Amniotic epithelial cell (primary cell): ENCODE measurements around the gene SPSB4.
"Not testable (repeated sequence)": the region's sequence is repeated elsewhere in the genome, so short reads cannot be mapped to it uniquely, and the experiment has no call there.

Experiments
- DNase-seq: peaks from one replicate; pipeline ENCODE4 v3.0.0-alpha.2; 2010; ENCODE audit warnings: low read depth

Gene SPSB4

GRCh38 chr3:141050576-141051442 lies at the start of gene SPSB4:
SPSB4 (plus strand) TSS chr3:141051347; CDS start chr3:141066105, 14,758 bp downstream.
- DNase-seq = no peak

- DNase-seq = no peak
Measured at GRCh38 chr3:141006344-141006743, 44.8 kb upstream of the SPSB4 start.

- no peak for DNase-seq
Measured at GRCh38 chr3:141009496-141009895, 41.7 kb upstream of the SPSB4 start.

GRCh38 chr3:141011232-141011996 lies 39.7 kb upstream of the SPSB4 start:
- DNase-seq = peak; percentile 40

- DNase-seq = no peak
Measured at GRCh38 chr3:141011997-141012262, 39.2 kb upstream of the SPSB4 start.

GRCh38 chr3:141012571-141012970 lies 38.6 kb upstream of the SPSB4 start:
- no peak for DNase-seq

GRCh38 chr3:141015481-141015880 lies 35.7 kb upstream of the SPSB4 start:
- DNase-seq = peak; percentile 2

GRCh38 chr3:141017366-141018322 lies 33.5 kb upstream of the SPSB4 start:
- DNase-seq = not testable (repeated sequence)

- DNase-seq = no peak
Measured at GRCh38 chr3:141019244-141019643, 31.9 kb upstream of the SPSB4 start.

- DNase-seq = peak; percentile 32
Measured at GRCh38 chr3:141020143-141020830, 30.9 kb upstream of the SPSB4 start.

- peak; percentile 42 for DNase-seq
Measured at GRCh38 chr3:141021261-141021660, 29.9 kb upstream of the SPSB4 start.

- DNase-seq = no peak
Measured at GRCh38 chr3:141030296-141030695, 20.9 kb upstream of the SPSB4 start.

GRCh38 chr3:141039589-141039988 lies 11.6 kb upstream of the SPSB4 start:
- DNase-seq = no peak

GRCh38 chr3:141044695-141045641 lies 6.2 kb upstream of the SPSB4 start:
- DNase-seq = no peak

- no peak for DNase-seq
Measured at GRCh38 chr3:141045849-141046248, 5.3 kb upstream of the SPSB4 start.

GRCh38 chr3:141047168-141047567 lies 4.0 kb upstream of the SPSB4 start:
- DNase-seq = no peak

- no peak for DNase-seq
Measured at GRCh38 chr3:141049681-141050080, 1.5 kb upstream of the SPSB4 start.

GRCh38 chr3:141051443-141052200 lies 475 bp downstream of the SPSB4 start:
- DNase-seq = no peak

- no peak for DNase-seq
Measured at GRCh38 chr3:141052201-141053069, 1.3 kb downstream of the SPSB4 start.
